AG20443 (cell line): ENCODE measurements around the gene LYSMD2.
A peak's percentile ranks its signal among the peaks of the same experiment; 100 is the strongest.
"Not testable (repeated sequence)": the region's sequence is repeated elsewhere in the genome, so short reads cannot be mapped to it uniquely, and the experiment has no call there.

Experiments used
- DNase-seq: peaks from one replicate; pipeline ENCODE4 v3.0.0; 2012; ENCODE audit warnings: low spot score, mixed read lengths

Gene LYSMD2, protein sequence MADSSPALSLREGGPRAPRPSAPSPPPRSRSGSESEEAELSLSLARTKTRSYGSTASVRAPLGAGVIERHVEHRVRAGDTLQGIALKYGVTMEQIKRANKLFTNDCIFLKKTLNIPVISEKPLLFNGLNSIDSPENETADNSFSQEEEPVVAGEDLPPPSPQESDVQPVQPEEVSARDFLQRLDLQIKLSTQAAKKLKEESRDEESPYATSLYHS

DNA sequence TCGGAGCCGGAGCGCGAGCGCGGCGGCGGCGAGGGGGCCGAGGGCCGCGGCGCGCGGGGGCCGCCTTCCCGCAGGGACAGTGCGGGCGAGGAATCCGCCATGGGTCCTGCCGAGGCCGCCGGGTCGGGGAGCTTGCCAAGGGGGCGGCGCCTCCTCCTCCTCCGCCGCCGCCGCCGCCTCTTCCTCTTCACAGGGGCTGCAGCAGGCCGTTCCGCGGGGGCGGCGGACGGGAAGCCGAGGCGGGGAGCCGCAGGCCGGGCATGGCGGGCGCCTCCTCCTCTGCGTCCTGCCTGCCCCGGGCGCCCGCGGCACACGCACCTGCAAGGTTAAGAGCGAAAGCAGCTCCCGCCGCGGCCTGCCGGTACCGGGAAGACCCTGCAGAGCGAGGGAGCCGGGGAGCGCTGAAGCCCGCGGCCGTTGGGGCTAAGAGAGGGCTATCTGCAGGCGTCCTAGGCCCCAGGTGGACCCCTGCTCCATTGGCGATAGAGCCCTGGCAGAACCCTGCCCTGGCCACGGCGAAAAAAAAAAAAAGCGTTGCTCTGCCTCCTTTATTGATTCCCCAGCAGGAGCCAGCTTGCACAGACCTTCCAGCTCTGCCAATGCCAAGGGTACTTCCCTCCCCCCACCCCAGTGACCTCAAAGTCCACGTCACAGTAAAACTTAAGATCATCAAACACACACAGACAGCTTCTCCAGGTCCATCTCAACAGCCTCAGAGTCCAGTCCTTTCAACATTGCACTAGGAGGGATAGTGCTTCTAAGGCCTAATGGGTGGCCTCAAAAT, at the start of gene LYSMD2:
Gene LYSMD2 (minus strand): TSS at position 134 of the 784 bp plus-strand sequence. CDS start 33 bp downstream, at position 101.
- peak; percentile 81 for DNase-seq

DNA sequence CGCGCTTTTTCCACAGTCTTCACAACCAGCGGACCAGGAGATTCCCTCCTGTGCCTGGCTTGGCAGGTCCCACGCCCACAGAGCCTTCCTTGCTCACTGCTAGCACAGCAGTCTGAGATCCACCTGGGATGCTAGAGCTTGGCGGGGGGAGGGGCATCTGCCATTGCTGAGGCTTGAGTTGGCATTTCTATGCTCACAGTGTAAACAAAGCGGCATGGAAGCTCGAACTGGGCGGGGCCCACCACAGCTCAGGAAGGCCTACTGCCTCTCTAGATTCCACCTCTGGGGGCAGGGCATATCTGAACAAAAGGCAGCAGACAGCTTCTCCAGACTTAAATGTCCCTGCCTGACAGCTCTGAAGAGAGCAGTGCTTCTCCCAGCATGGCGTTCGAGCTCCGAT, 49.7 kb upstream of the LYSMD2 start:
- DNase-seq: not testable (repeated sequence)

DNA sequence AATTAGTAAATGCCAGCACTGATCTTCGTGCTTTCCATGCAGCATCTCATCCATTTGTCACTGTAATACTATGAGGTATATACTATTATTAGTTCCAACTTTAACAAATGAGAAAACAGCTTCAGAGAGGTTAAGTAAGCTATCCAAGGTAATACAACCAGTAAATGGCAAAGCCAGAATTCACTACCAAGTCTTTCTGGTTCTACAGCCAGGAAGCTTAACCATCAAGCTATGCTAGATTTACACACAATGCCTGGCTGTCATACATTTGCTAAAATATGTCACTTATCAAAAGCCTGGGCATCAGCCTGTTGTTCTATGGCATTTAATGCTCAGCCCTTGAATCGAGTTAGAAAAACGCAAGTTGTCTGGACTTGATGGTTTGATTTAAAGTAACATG, 46.5 kb upstream of the LYSMD2 start:
- no peak for DNase-seq

DNA sequence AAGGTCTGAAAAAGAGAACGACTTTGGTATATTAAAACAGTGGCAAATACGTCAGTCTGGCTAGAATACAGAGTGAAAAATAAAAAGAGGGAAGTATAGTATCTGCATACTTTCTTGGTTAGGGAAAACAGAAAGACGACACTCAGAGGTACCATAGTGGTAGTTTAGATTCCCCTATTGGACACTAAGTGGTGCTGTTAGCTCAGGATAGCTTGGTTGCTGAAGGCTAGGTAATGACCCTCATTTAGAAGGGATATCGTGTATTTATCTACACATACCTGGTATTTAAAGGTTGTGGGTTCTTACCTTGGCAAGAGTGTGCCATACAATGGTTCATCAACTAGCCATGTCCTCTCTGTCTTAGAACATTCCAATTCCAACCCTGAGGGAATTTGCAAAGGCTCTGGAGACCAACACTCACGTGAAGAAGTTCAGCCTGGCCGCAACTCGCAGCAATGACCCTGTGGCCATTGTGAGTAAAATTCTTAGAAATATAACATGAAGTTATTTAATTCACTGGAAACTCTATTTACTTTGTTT, 45.0 kb upstream of the LYSMD2 start:
- DNase-seq: no peak

DNA sequence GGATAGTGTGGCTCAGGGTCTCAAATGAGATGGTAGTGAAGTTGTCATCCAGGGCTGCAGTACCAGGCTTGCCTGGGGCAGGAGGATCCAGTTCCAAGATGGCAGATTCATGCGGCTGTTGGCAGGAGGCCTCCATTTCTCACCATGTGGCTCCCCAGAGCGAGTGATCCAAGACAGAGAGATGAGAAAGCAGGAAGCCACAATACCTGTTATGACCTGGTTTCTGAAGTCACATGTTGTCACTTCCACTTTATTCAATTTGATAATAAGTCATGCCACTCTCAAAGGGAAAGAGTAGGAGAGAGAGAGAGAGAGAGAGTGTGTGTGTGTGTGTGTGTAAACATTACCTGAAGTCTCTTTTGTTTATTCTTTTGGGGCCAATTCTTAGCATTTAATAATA, 44.1 kb upstream of the LYSMD2 start:
- no peak for DNase-seq

DNA sequence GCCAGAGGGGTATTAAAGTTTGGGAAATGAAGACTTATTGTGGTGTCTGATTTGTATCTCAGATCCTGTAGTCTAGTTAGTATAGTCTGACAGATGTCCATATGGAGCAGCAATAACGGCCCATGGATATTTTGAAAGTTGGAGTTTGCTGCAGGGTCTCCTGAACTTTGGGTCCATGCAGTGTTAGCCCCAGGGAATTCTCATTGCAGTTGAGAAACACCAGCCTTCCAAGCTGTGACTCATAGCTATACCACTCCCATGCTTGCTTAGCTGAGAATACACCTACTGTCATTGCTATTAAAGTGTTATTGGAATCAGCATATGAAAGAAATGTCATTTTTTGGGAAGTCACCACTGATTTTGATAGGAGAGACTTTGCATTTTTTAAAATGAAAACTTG, 43.2 kb upstream of the LYSMD2 start:
- DNase-seq: no peak

DNA sequence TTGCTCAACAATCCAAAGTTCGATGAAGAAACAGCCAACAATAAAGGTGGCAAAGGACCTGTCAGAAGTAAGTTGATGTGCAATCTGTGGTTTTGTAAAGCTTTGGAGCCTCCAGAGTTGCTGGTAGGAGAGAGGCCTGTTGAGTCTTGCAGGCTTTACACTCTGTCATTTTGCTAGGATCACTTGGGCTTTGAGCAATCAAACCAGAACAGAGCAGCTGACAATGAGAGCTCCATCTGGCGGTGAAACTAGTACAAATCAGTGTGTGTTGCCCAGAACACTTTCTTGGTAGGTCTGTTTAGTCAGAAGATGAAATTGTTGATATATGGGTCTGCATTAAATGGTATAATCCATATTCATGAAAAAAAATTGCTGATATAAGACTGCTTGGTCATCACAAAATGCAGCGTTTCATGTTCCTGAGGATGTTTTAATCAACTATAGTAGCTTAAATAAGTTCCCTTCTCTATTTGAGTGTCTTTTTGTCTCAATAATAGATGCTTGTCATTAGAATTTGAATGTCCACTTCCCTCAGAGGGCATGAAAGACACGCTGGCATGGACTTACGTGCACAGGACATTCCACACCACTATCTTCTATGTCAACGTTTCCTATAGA, 39.6 kb upstream of the LYSMD2 start:
- DNase-seq: peak; percentile 83

DNA sequence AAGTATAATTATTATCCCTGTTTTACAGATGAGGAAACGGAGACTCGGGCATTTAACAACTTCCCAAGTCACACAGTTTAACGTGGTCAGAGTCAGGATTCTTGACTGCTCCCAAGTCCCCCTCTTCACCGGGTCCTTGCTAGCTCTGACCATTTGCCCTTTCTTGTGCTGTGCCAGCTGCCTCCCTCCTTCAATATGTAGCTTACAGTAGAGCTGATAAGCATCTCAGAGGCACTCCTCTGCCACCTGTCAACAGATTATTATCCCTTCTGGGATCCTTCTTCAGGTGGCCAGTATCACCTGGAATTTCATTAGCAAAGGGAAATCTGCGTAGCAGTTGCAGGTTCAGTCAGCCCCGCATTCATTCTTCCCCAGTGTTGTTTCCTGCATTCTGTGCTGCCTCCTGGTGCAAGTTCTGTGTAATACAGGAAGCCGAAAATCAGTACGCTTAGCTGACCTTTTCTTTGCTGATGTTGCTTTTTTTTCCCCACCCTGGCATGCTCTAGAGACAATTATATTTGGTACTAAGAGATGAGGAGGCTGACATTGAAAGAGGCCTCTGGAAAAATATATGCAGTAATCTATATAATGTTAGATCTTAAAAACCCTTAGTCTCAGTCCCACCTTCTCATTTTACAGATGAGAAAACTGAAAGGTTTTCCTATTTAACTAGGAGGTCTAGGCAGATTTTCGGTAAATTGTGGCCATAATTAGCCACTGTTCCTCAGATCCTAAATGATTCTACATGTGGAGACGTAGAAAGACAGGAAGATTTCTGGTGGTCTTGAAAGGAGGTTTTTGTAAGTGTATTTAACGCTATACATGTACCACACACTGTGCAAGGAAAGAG, 38.7 kb upstream of the LYSMD2 start:
- DNase-seq: peak; percentile 70

DNA sequence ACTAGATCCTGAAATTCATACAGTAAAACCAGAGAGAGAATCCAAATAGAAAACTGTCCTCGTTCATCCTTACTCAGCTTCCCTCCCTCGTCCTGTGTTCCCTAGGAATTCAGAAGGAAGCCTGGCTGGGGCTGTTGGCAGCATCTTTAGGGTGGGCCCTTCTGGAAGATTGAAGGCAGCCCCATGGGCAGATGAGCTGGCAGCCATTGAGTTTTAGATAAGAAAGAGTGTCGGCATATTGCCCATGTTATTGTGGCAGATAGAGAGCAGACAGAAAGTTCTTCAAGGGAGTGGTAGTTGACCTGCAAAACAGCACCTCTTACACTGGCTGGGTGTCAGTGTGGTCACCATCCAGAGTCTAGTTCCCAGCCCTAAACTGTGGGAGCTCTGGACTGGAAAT, 37.5 kb upstream of the LYSMD2 start:
- no peak for DNase-seq

DNA sequence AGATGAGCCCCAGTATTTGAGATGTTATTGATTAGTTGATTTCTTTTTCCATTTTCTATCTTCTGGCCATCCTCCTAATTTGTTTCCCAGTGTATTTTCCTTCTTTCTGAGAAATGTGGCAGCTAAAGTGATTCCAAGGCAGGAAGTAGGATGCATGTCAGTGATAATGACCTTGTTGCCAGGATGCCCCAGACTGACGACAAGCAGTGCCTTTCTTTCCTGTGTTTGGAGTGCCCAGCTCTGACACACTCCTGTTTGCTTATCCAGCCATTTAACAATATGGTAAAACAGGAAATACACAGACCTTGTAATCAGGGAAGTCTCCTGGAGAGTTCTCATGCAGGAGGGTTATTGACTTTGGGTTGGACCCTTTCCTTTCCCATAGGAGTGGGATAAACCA, 34.3 kb upstream of the LYSMD2 start:
- DNase-seq: no peak

DNA sequence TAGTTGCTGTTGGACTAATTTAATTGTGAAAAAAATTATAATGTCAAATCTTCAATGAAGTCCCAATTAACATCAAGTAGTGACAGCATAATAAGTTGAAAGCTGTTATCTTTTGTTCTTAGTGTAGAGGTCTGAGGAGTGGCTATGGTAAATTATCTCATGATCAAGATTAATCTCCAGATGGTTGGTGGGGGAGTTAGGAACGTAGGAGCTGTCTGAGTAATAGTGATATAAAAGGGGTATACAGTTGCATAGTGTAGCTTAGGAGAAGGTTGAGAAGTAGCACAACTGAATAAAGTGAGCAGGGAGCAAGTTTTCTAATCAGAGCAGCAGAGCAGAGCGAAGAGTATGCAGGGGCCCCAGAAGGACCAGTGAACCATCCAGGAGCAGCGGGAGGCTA, 33.4 kb upstream of the LYSMD2 start:
- DNase-seq: no peak

DNA sequence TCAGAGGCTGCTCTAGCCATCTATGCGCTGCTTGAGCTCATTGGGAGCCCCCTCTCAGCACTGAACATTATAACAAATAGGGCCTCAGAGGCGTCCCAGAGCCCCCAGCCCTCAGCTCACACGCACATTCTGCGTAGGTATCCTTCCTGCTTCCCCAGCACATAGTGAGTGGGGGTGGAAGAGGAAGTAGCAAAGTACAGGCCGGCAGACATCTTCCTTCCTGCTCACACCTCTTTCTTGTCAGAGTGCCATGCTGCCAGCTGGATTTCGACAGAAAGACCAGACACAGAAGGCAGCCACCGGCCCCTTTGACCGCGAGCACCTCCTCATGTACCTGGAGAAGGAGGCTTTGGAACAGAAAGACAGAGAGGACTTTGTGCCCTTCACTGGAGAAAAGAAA, 30.6 kb upstream of the LYSMD2 start:
- DNase-seq: no peak

DNA sequence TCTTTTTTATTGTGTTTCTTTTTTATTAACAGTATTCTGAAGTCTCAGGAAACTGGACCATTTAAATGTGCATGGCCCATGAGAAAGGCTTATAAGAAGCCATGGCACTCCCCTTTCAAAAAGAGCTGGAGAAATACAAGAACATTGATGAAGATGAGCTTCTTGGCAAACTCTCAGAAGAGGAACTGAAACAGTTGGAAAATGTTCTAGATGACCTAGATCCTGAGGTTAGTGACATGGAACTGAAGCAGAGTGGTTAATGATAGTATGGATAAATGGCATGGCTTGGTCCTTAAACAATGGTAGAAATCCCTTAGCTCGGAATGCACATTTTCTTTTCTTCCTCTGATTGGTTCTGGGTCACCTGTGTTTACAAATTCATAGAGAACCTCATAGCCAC, 28.9 kb upstream of the LYSMD2 start:
- DNase-seq: no peak

DNA sequence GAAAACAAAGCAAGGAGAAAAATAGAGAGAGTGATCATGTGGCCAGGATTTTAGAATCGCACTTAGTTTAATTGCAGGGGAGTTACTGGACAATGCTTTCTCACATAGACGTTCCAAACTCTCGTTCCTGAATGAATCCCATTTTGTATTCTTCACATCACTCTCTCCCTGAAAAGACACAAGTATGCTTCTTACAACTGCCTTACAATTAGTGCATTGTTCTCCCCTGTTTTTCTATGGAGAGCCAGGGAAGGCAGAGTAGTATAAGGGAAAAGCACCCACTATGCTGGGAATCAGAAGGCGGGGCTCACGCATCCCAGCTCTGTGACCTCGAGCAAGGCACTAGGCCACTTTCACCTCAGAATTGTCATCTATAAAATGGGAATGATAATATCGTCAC, 28.3 kb upstream of the LYSMD2 start:
- no peak for DNase-seq

DNA sequence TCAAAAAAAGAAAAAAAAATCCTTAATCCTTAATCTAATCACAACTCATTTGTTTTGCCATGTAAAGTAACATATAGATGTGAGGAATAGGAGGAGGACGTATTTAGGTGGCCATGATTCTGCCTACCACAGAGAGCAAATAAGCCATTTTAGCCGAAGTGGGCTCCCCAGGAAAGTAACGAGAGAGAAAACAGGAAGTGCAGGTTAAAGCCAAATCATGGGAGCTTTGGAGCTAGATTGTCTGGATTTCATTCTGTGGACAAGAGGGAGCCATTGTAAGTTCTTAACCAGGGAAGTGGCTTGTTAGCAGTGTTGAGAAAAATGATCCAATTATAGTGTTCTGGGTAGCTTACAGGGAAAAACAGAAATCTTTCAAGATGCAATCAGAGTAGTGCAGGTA, 23.4 kb upstream of the LYSMD2 start:
- DNase-seq: no peak

DNA sequence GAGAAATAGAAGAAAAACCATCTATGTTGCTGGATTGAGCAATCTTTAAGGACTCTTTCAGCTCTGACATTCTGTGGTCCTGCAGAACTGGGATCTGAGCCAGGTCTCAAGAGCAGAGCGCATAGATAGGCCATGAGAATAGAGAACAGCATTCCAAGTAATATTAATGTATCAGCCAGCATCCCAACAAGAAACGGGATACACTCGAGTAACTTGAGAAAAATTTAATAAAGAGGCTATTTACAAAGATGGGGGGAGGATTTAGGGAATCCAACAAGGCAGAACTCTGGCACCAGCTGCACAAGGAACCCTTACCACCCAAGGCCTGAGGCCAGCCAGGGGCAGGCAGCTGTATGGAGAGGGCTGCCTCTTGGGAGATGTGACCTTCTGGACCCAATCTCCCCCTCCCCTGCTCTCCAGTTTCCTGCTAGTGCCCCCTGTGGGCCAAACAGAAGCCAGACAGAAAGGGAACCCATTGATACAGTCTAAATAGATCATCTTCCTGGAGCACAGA, 22.2 kb upstream of the LYSMD2 start:
- DNase-seq: peak; percentile 88

DNA sequence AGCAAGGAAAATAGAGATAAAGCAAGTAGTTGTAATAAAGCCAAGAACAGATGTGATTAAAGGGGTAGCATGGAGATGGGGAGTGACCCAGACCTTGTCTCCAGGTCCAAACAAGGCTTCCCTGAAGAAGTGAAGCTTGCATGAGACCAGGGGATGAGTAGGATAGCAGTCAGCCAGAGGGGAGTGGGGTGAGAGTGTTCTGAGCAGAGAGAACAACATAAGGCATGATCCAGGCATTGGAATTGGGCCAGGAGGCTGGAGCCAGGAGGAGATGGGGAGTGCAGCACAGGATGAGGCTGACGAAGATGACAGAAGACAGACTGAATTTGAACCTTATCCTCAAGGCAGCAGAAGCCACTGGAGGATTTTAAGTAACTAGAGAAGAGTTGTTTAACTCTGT, 21.2 kb upstream of the LYSMD2 start:
- peak; percentile 64 for DNase-seq

DNA sequence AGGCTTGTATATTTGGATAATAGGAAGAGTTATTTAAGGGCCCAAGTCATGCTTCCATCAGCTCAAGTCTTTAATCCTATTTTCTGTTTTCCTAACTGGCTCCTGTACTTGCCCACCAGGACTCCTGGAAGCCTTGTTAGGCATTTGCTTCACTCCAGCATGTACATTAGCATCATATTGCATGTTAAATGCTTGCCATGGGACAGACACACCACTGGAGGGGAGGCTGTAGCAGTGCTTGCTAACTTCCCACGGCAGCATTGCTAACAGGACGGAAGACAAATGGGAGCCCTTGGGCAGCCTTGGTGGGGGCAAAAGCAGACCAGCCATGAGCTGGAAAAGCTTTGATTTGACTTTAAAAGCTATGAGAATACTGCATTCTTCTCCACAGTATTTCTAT, 20.0 kb upstream of the LYSMD2 start:
- no peak for DNase-seq

DNA sequence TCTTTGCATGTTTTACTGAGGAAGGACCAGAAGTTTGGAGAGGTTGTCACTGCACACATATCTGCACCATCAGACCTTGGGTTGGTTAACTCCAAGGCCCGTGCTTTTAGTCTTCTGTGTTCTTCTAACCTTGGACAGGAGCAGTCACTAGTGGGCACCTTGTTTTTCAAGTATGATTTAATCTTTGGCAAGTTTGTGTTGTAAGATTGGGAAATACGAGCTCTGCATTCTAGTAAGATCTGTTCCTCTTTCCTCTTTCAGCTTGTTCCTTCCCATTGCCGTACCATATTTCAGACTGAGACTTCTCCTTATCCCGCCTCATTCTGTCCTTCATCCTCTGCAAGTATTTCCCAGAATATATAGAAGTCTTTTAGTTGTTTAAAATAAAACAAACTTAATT, 19.0 kb upstream of the LYSMD2 start:
- DNase-seq: no peak

DNA sequence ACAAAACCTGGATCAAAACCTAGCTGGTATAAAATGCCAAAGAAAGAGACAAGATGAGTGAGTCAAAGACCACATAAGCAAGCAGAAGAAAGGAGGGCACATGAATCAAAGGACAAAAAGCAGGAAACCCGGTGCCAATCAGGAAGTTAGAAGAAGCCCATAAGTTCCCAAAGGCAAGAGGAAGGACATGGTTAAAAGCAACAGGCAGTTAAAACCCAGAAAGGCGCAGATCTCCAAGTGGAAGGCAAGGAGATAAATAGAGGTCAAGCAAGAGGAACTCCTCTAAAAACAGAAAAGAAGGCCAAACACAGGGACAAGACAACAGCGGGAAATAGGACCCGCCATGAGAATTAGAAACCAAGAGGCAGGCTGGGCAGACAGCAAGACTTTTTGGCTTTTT, 18.3 kb upstream of the LYSMD2 start:
- no peak for DNase-seq

DNA sequence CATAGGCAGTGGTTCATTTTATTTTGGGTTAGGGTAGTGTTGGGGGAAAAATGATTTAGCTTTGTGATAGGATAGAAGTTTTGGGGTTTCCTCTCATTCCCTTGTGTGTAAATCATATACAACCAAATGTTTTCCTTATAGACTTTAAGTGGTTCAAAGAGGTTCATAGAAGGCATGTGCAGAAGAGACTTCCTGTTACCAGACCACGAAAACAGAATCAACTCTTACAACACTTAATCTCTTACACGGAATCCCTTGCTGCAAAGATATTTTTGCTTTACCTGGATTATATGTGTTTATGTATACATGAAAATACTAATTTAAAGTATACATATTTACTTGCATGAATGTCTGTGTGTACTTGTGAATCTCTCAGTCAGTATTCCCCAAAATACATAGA, 16.8 kb upstream of the LYSMD2 start:
- no peak for DNase-seq

DNA sequence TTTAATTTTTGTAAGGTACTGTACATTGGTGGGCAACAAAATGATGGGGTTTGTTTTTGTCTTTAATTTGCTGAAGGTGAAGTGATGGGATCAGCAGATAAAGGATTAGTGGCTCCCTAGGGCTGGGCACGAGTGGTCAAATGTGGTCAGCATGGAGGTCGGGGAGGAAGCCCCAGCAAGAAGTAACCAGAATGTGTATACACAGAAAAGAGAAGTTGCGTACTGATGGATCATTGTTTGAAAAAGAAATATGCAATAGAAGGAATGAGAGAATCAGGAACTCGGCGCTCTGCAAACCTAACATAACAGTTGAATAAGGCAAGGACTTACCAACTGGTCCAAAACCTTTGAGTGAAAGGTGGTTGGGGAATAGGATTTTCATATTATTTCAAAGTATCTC, 15.4 kb upstream of the LYSMD2 start:
- no peak for DNase-seq
